Measurements from ENCODE around the gene FBL. TPM values are rescaled to one million over a fixed set of nuclear protein-coding genes. Genes with fewer than 3 reads are reported as not detected.

Gene FBL
- total and polyA plus RNA-seq, 5 experiments from 2014 or later = 231 to 365 (median 246) TPM

GRCh38 chr19:39792999-39793546, 53.1 kb downstream of the FBL start:
- peak; percentile 97 for ATAC-seq
- H3K27me3 Mint-ChIP-seq = peaks cover 0 to 16% (median 2%) of the 10 kb centered on the region in 5 donors
- peaks cover 0 to 12% (median 7%) of the 10 kb centered on the region in 9 donors for H3K9me3 Mint-ChIP-seq
- peak overlapping the region in 2 of 10 donors; percentile 58 to 74 for H3K27ac Mint-ChIP-seq
- H3K4me1 Mint-ChIP-seq = peaks cover 0 to 7% (median 4%) of the 10 kb centered on the region in 4 donors
- H3K4me3 Mint-ChIP-seq = peak overlapping the region; percentile 70 to 86 (median 78)
- DNase-seq = peak; percentile 51 to 84 (median 70)
- peaks cover 0 to 8% (median under 1%) of the 10 kb centered on the region in 3 donors for H3K36me3 Mint-ChIP-seq
- POLR2A ChIA-PET = interaction anchor here (1.0 to 2.0 kb wide), 4 partner anchors 40 to 178 kb away, joined by 4 to 8 read pairs (median 5); partner anchors contain the start of genes FBL and PSMC4

GRCh38 chr19:39788244-39788643, 57.9 kb downstream of the FBL start:
- H3K27me3 Mint-ChIP-seq = peaks cover 10 to 30% (median 27%) of the 10 kb centered on the region in 5 donors
- DNase-seq (no peak), ATAC-seq (no peak)
- H3K27ac Mint-ChIP-seq = no peak overlapping the region
- H3K9me3 Mint-ChIP-seq = peaks cover 0 to 26% (median 10%) of the 10 kb centered on the region in 9 donors
- H3K4me1 Mint-ChIP-seq = peaks cover 0 to 7% (median 2%) of the 10 kb centered on the region in 4 donors
- H3K4me3 Mint-ChIP-seq = no peak overlapping the region
- peaks cover 0 to 10% (median 3%) of the 10 kb centered on the region in 3 donors for H3K36me3 Mint-ChIP-seq
- POLR2A ChIA-PET = interaction anchor here (0.6 kb wide), 1 partner anchor 19 kb away, joined by 3 read pairs; no protein-coding TSS in a partner anchor

Small RNA genes lying within 50 kb of the gene (microRNA-seq; reads per million reads assigned to microRNA genes)
- not detected for gene MIR6719 (ENCODE audit: borderline microRNAs expressed)

Other genes starting within 250 kb of the FBL start
- not detected for gene LGALS13, start 243.9 kb downstream of the FBL start, total RNA-seq
- gene LGALS13, start 243.9 kb downstream of the FBL start, polyA plus RNA-seq = not detected
- gene LGALS16, start 190.5 kb downstream of the FBL start, total RNA-seq = not detected
- gene LGALS16, start 190.5 kb downstream of the FBL start, polyA plus RNA-seq = not detected
- gene LGALS14, start 141.9 kb downstream of the FBL start, total RNA-seq = not detected
- gene LGALS14, start 141.9 kb downstream of the FBL start, polyA plus RNA-seq = not detected
- not detected for gene CLC, start 108.3 kb downstream of the FBL start, total RNA-seq
- not detected for gene CLC, start 108.3 kb downstream of the FBL start, polyA plus RNA-seq
- not detected for gene LEUTX, start 67.5 kb downstream of the FBL start, total RNA-seq
- not detected for gene LEUTX, start 67.5 kb downstream of the FBL start, polyA plus RNA-seq
- 10 to 100 TPM; 18.0 to 19.7 TPM for gene DYRK1B, start 12.2 kb downstream of the FBL start, total RNA-seq
- 1 to 10 TPM; 5.2 to 6.2 (median 5.6) TPM for gene DYRK1B, start 12.2 kb downstream of the FBL start, polyA plus RNA-seq
- 100 to 1,000 TPM; 223 to 230 TPM for gene FCGBP, start 88.3 kb upstream of the FBL start, total RNA-seq
- 10 to 100 TPM in 1 of 3 donors, 1 to 10 TPM in 2; 2.7 to 11.6 (median 3.1) TPM for gene FCGBP, start 88.3 kb upstream of the FBL start, polyA plus RNA-seq
- 10 to 100 TPM; 38.7 to 44.3 TPM for gene PSMC4, start 124.8 kb upstream of the FBL start, total RNA-seq
- 10 to 100 TPM; 71.3 to 80.4 (median 72.8) TPM for gene PSMC4, start 124.8 kb upstream of the FBL start, polyA plus RNA-seq
- gene ZNF546, start 150.7 kb upstream of the FBL start, total RNA-seq = 10 to 100 TPM; 17.6 to 22.0 TPM
- 1 to 10 TPM; 4.0 to 6.4 (median 6.2) TPM for gene ZNF546, start 150.7 kb upstream of the FBL start, polyA plus RNA-seq
- gene ZNF780B, start 209.9 kb upstream of the FBL start, total RNA-seq = 10 to 100 TPM; 61.5 to 70.8 TPM
- gene ZNF780B, start 209.9 kb upstream of the FBL start, polyA plus RNA-seq = 10 to 100 TPM; 13.3 to 18.4 (median 15.4) TPM
- 10 to 100 TPM; 33.7 to 35.1 TPM for gene ZNF780A, start 244.6 kb upstream of the FBL start, total RNA-seq
- 10 to 100 TPM; 22.8 to 28.3 (median 26.9) TPM for gene ZNF780A, start 244.6 kb upstream of the FBL start, polyA plus RNA-seq

Data from naive thymus-derived CD8-positive, alpha-beta T cell (primary cell).